HG03064 (cell line): ENCODE measurements around the gene ZNF467.

Experiments
- ATAC-seq: cut with Tn5 transposase; IDR thresholded peaks from one replicate; pipeline ENCODE4 v1.9.1; 2021; ENCODE audit warnings: low read depth; ENCODE audit not compliant: unreplicated experiment

ZNF467 gene

DNA sequence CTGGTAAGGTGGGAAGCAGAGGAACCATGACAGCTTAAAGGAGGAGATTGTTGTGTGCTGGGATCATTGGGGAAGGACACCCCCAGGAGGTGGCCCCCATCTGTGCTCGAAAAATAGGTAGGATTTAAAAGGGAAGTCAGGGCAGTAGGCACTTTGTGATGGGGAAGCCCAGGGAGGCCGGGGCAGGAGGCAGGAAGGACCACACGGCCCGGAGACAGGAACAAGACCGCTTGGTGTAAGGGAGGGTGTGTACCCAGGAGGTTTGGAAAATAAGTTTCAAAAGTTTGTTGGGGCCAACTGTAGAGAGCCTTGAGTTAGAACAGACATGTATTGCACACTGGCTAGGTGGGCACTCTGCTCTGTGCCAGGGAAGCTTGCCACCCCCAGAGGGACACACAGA is 20.7 kb downstream of the ZNF467 start:
- no peak for ATAC-seq

DNA sequence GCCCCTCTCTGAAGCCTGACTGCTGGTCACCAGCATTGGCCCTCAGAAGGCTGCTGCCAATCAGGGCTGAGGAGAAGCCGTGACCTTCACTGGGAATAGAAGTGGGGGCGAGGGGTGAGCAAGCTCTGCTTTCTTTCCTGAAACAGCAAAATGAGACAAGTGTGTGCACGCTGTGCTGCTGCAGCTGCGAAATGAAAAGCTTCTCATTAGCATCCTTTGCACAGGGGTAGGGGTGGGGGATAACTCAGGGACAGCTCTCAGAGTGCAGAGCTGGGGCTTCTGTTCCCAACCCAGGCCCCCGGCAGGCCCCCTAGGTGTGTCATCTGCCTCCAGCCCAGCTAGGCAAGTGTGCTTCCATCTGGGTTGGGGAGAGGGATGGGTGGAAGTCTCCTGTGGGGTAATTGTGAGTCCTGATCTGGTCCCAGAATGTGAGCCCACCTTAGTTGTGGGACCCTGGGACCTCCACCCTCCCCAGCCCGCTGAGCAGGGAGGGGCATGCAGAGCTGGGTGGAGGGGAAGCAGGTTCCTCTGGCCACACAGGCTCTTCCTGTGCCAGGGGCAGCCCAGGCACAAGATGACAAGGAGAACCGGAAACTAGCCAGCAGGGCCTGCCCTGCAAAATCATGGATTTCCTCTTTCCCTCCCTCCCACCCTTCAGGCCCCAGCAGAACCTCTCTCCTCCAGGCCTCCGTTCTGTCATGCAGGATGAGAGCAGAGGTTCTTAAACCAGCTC is 22.2 kb downstream of the ZNF467 start:
- ATAC-seq, result no peak

GRCh38 chr7:149750122-149750845 is 23.1 kb downstream of the ZNF467 start:
- no peak for ATAC-seq

DNA sequence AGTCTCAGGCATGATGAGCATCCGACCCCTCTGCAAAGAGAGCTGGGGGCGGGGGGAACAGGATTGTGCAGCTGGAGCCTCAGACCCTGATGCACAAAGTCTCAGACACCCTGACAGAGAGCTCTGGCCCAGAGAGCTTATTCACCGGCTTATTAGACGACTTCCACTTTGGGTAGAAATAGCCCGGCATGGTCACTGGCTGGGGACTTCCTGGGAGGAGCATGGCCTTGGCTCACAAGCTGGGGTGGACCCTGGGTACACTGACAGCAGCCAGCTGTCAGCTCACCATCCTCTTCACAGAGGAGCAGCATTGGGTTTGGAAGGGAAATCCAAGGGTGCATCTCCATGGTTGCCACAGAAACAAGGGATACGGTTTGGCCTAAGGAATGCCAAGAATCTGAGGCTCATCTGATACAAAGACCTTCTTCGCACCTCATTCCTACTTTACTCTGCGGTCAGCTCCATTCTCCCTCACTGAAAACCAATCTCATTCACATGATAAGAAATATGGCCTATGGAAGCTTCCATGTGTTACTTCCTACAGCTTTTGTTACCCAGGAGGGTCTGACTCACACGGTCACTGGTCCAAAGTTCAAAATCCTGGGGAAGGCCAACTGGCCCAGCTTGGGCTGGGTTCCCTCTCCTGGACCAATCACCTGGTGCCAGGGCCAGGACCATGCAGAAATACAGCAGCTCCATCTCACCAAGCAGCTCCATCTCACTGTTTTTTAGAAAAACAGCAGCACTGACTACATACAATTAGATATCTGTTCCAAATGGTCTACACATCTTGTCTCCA is 25.1 kb downstream of the ZNF467 start:
- no peak for ATAC-seq

DNA sequence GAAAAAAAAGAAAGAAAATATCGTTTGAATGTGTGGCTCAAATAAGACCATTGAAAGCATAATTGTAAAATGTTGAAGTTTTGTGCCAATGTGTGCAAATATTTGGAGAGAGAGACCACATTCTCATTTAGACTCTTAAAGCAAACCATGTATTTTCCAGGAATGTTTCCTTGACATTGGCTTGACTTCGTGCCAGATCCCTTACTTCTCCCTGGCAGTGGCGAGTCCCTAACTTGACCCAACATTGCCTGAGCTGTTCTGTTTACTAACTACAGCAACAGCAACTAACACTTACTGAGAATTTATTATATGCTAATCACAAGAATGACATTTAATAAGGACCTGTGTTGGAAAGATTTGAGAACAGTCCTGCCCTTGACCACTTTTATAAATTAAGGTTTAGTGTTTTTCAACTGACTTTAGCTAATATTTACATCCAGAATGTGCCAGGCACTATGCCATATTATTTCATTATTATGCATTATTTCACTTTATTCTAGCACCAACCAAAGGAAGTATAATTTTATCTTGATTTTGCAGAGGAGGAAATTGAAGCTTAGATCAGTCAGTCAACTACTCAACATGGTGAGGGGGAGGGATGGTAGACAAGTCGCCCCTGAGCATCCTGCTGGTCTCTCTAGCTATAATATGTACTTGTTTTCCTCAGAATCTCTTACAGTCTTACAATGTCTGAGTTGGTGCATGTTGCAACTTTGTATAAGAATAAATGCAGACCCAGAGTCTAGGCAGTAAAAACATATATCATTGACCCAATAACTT is 29.7 kb downstream of the ZNF467 start:
- no peak for ATAC-seq

DNA sequence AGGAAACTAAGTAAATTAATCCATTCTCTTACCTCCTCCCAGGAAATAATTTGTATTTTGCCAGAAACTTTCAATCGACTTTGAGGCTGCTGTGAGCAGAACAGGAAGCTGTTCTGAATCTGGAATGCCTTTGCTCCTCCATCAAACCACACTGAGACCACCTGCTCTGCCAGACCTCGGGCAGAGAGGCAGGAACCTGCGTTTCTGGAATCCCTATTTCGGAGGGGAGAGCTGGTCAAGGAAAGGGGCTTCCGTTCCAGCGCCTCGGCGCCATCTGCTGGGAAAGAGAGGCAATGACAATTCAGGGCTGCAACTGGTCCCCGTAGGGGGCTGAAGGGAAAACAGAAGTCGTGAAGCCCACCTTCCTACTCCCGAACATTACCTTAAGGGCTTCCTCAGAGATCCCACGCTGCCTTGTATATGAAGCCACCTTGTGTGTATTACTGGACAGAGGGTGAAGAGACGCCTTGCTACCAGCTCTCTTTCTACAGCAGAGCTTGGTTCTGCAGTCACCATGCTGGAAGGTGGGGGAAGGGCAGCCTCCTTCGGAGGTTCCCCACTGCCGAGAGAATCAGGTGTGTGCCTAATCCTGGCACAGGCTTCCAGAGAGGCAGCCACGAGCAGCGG is 31.2 kb downstream of the ZNF467 start:
- ATAC-seq, result peak; percentile 76

GRCh38 chr7:149741629-149742028 is 31.8 kb downstream of the ZNF467 start:
- ATAC-seq, result no peak

GRCh38 chr7:149736478-149737360 is 36.7 kb downstream of the ZNF467 start:
- no peak for ATAC-seq

- ATAC-seq, result no peak
Observed at GRCh38 chr7:149735779-149736477, 37.5 kb downstream of the ZNF467 start.

DNA sequence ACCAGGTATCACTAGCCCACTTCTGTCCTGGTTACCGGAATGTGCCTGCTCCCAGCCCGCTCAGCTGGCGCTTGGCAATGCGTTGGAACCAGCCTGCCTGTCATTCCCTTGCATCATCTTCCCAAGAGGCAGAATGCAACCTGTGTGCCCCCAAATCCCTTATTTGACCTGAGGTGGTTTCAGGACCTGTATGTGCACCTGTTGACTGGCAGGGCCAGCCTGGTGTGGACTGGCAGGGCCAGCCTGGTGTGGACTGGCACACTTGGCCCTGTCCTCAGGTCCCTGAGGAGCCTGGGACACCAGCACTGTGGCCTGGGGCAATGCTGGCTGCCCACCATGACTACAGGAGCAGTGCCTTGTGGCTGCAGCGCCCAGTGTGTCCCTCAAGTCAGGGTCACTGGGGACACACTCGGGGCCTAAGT is 38.2 kb downstream of the ZNF467 start:
- ATAC-seq, result no peak

GRCh38 chr7:149734791-149735075 is 38.7 kb downstream of the ZNF467 start:
- ATAC-seq, result no peak

GRCh38 chr7:149733924-149734790 is 39.2 kb downstream of the ZNF467 start:
- ATAC-seq, result no peak

- ATAC-seq, result no peak
Observed at GRCh38 chr7:149733131-149733923, 40.1 kb downstream of the ZNF467 start.

GRCh38 chr7:149732611-149733010 is 40.8 kb downstream of the ZNF467 start:
- ATAC-seq, result no peak

DNA sequence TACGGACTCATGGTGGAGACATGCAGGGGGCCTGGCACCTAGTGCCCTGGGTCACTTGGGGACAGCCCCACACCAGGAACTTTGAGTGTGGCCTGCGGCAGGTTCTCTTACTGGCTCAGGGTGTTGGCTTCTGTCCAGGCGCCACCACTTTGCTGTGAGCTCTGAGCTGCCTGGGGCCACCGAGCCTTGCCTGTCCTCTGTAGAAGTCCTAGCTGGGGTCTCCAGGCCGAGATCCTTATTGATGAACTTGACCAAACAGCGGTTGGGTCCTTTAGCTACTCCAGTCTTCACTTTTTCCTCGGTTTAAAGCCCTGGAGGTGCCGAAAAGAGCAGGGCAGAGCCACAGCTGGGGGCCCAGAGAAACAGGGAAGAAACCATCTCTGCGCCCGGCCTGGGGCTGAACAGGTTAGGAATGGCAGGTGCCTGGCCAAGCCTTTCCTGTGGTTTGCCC is 41.3 kb downstream of the ZNF467 start:
- no peak for ATAC-seq

DNA sequence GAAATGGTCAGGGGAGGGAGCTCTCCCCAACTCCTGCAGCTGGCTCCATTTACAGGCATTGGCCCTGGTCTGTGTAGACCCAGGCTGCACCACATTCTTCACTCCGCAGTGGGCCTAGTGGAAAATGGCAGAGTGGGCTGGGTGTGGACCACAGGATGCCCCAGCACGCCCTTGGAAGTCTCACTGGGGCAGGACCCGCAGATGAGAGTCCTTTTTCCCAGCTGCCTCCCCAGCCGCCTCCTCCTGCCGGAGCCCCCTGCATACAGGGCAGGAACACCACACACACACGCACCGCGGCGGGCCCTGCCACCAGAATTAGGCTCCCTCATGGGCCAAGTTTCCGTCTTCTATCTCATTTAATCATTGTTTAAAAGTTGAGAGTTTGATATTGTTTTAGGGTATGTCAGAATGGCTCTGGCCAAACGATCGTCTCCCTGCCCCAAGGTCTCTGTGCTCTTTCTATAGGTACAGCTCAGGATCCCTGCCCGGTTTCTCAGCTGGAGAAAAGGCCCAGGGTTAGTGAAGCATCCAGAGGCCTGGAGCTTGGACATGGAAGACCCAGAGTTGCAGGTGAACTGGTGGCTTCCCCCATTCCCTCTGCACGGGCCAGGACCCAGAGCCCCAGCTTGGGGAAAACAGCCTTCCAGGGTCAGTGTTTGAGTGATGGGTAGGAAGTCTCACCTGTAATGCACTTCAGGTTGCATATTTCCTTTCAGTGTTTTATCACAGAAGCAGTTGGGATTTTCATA is 42.0 kb downstream of the ZNF467 start:
- ATAC-seq, result no peak
